Cardiac fibroblast (primary cell): ENCODE measurements around the gene CCDC126.
"Not testable (repeated sequence)": the region's sequence is repeated elsewhere in the genome, so short reads cannot be mapped to it uniquely, and the experiment has no call there.

Source experiments
- DNase-seq, 2 donors: peaks; one replicate each; pipeline versions ENCODE4 v3.0.0 to v3.0.0-alpha.2; 2010; ENCODE audit warnings: low read depth in 2 of 2
- H3K4me3 ChIP-seq, 2 donors: replicated peaks in 1 of 2; 1 replicate in 1 of 2; 2 replicates in 1 of 2; pipeline ENCODE4 v1.5.1; 2011; ENCODE audit warnings: low read depth in 2 of 2, low read length in 2 of 2, mild to moderate bottlenecking in 2 of 2, moderate library complexity in 1 of 2
- TF ChIP-seq, protein P1 (sequence below): IDR thresholded peaks from one replicate; pipeline ENCODE4 v1.5.1; 2011; ENCODE audit warnings: low read depth, mild to moderate bottlenecking, low read length, inconsistent platforms

Gene CCDC126, protein sequence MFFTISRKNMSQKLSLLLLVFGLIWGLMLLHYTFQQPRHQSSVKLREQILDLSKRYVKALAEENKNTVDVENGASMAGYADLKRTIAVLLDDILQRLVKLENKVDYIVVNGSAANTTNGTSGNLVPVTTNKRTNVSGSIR

DNA sequence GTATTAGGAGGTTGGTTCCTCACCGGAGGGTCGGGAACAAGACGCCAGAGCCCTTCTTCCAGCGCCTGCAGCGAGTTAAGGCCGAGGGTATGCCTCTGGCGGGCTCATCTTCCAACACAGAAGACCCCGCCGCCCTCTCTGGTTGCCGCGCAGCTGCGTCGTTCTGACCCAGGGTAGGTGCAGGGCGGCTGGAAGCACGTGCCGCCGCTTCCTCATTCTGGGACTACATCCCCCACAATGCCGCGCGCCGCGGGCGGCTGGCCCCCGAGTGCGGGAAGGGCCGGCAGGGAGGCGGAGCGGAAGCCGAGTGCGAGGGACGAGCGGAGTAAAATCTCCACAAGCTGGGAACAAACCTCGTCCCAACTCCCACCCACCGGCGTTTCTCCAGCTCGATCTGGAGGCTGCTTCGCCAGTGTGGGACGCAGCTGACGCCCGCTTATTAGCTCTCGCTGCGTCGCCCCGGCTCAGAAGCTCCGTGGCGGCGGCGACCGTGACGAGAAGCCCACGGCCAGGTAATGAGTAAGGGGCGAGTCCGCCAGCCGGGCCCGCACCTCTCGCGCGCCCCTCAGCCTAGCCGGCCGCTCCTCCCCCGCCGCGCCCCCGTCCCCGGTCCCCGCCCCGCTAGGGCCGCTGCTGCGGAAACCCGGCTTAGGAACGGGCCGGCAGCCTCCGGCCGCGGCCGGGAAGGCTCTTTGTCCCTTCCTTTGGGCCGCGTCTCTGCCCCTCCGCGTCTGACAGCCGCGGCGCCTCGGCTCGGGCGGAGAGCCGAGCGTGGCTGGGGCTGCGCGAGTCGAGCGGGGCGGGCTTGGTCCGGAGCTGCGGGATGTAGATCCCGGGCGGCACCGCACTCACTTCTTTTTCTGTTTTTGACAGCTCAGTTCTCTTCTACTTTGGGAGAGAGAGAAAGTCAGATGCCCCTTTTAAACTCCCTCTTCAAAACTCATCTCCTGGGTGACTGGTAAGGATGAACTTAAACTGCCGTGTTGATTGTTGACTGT is at the start of gene CCDC126:
CCDC126 (plus strand) TSS at position 289 of the 998 bp plus-strand sequence. CDS start 13,934 bp downstream, outside the sequence.
- H3K4me3 ChIP-seq: peak within 1 kb of the TSS; percentile 71 to 80
- TF ChIP-seq, protein P1, sequence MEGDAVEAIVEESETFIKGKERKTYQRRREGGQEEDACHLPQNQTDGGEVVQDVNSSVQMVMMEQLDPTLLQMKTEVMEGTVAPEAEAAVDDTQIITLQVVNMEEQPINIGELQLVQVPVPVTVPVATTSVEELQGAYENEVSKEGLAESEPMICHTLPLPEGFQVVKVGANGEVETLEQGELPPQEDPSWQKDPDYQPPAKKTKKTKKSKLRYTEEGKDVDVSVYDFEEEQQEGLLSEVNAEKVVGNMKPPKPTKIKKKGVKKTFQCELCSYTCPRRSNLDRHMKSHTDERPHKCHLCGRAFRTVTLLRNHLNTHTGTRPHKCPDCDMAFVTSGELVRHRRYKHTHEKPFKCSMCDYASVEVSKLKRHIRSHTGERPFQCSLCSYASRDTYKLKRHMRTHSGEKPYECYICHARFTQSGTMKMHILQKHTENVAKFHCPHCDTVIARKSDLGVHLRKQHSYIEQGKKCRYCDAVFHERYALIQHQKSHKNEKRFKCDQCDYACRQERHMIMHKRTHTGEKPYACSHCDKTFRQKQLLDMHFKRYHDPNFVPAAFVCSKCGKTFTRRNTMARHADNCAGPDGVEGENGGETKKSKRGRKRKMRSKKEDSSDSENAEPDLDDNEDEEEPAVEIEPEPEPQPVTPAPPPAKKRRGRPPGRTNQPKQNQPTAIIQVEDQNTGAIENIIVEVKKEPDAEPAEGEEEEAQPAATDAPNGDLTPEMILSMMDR: no peak
- peak; percentile 88 to 92 for DNase-seq

DNA sequence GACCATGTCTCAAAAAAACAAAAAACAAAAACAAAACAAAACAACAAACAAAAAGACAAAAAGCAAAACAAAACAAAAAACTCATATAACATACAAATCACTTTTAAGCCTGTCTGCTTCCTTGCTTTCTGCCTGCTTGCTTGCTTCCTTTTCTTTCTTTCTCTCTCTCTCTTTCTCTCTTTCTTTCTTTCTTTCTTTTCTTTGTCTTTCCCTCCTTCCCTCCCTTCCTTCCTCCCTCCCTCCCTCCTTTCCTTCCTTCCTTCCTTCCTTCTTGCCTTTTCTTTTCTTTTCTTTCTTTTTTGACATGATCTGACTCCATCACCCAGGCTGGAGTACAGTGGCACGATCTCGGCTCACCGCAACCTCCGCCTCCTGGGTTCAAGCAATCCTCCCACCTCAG is 49.5 kb upstream of the CCDC126 start:
- no peak for DNase-seq
- TF ChIP-seq, protein P1: no peak
- H3K4me3 ChIP-seq: no peak overlapping the region

DNA sequence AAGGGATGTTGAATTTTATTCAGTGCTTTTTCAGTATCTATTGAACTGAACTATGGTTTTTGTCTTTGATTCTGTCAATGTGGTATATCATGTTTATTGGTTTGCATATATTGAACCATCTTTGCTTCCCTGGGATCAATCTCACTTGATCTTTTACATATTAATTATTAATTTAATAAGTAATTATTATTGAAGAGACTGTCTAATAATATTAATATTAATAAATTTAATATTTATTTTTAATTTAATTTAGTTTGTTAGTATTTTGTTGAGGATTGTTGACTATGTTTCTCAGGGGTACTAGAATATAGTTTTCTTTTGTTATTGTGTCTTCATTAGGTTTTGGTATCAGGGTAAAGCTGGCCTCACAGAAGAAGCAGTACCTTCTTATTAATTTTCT is 38.9 kb upstream of the CCDC126 start:
- no peak overlapping the region for H3K4me3 ChIP-seq
- TF ChIP-seq, protein P1: no peak
- no peak for DNase-seq

DNA sequence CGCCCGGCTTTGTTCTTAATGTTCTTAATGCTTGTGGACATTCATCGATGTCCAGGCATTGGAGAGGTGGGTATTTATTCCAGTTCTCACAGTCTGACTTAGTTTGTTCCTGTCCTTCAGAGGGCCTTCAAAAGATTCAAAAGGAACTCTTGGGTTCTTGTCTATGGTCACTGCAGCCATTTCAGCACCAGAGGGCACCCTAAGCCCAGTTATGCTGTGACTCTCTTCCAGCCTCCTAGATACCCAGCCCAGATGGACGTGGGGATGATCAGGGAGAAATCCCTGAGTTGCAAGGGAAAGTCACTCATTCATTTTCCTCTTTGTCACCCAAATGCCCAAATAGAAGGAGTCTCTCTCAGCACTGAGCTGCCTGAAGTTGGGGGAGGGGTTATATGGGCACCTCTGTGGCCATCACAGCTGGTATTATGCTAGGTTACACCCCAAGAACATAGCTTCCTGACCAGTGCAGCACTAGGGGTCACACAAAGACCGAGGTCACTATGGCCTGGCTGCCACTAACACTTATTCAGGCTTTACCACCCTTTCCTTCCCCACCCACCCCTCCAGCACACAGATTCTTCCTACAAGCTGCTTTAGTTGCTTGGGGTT is 26.5 kb upstream of the CCDC126 start:
- H3K4me3 ChIP-seq: no peak overlapping the region
- TF ChIP-seq, protein P1: peak; percentile 79
- peak; percentile 86 to 88 for DNase-seq

DNA sequence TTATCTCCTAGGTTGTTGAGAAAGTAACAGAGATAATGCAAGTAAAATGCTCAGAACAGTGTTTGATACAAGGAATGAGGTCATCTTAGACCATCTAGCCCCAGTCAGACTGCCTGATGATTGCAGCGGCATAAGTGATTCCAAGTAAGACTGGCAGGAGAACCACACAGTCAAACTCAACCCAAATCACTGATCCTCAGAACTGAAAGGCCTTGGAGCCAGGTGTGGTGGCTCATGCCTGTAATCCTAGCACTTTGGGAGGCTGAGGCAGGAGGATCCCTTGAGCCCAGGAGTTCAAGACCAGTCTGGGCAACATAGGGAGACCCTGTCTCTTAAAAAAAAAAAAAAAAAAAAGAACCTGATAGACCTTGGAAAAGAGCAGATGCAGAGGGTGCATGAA is 15.2 kb upstream of the CCDC126 start:
- DNase-seq: not testable (repeated sequence)

DNA sequence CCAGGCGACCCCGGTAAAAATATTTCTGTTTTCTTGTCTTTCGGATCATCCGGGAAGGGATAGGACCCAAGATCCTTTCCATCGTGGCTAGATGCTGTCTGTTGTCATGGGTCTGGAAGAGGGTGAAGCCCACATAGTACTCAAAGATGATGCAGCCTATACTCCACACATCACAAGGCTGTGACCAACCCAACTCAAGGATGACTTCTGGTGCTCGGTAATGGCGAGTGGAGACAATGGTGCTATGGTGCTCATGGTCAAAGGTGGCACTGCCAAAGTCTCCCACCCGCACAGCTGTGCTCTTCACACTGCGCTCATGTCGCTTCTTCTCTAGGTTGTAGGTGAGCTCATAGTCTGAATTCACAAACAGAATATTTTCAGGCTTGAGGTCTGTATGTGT is 11.9 kb upstream of the CCDC126 start:
- not testable (repeated sequence) for DNase-seq, H3K4me3 ChIP-seq

More for the DNA sequence above, 15.2 kb upstream of the CCDC126 start:
- not testable (repeated sequence) for H3K4me3 ChIP-seq

DNA sequence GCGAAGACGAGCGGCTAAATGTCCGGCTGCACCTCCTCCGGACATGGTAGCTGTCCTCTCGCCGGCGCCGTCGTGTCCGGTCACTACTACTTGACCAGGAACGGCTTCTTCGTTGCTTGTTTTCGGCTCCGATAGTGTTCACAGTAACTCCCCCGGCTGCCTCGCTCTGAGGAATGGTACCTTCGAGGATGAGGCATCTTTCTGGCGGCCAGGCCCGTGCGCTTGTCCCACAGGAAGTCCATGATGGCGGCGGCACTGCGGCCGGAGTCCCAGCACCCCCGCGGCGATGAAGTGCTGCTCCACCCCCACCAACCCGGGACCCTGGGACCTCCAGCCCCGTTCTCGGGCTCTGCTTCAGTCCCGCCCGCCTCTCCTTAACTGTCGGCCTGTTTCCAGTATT is 11.0 kb upstream of the CCDC126 start:
- no peak overlapping the region for H3K4me3 ChIP-seq
- TF ChIP-seq, protein P1: no peak
- DNase-seq: no peak
